Measurements from ENCODE around the gene PCNX2. TPM values are rescaled to one million over a fixed set of nuclear protein-coding genes. Genes with fewer than 3 reads are reported as not detected.

The PCNX2 gene
- total and polyA plus RNA-seq, 2 of the 13 experiments (the other 11 are each of a cell fraction or from before 2014, with no cell fraction given), result 0.11 to 0.42 TPM

- TF ChIP-seq SP2 (CRISPR knock-in tag; IDR thresholded peaks at IDR 0.05) (no peak), ATRX (CRISPR knock-in tag; IDR thresholded peaks at IDR 0.05; ENCODE audit: borderline replicate concordance) (no peak), FOXK1 (CRISPR knock-in tag; IDR thresholded peaks at IDR 0.05; ENCODE audit: borderline replicate concordance, low read depth) (no peak), ZNF367 (CRISPR knock-in tag; IDR thresholded peaks at IDR 0.05; ENCODE audit: borderline replicate concordance) (no peak), E2F2 (CRISPR knock-in tag; IDR thresholded peaks at IDR 0.05; ENCODE audit: borderline replicate concordance) (no peak), ARHGAP35 (CRISPR knock-in tag; IDR thresholded peaks at IDR 0.05; ENCODE audit: borderline replicate concordance) (no peak), ZNF460 (CRISPR knock-in tag; IDR thresholded peaks at IDR 0.05; ENCODE audit: borderline replicate concordance) (no peak), SIN3A (IDR thresholded peaks at IDR 0.05; ENCODE audit: borderline replicate concordance, low read depth, low read length) (no peak)
Observed at GRCh38 chr1:233211595-233211994, 83.9 kb downstream of the PCNX2 start (continued).

GRCh38 chr1:233211106-233211505 lies 84.4 kb downstream of the PCNX2 start:
- Histone ChIP-seq H3K4me1 (ENCODE audit: insufficient read depth, low read length) (no peaks in the 10 kb centered on the region), H4K20me1 (ENCODE audit: insufficient read depth, low read length) (no peaks in the 10 kb centered on the region), H3K79me2 (ENCODE audit: insufficient read depth, low read length) (no peaks in the 10 kb centered on the region), H3K27me3 (ENCODE audit: control insufficient read depth in 1 of 2, insufficient read depth in 2 of 2, low read length in 2 of 2) (no peaks in the 10 kb centered on the region; a peak in 1 of 5 replicates), H3K4me2 (ENCODE audit: low read depth, low read length) (no peak overlapping the region), H3K4me3 (replicated peaks in 1 of 3; ENCODE audit: insufficient read depth in 1 of 3, low read depth in 2 of 3, low read length in 3 of 3) (no peak overlapping the region), H3K9ac (ENCODE audit: insufficient read depth, low read depth, low read length) (no peak overlapping the region), H3K9me3 (ENCODE audit: low read length) (no peaks in the 10 kb centered on the region), H2AFZ (ENCODE audit: low read length) (no peak overlapping the region), H3K27ac (ENCODE audit: extremely low read length, insufficient read depth, low read length) (no peak overlapping the region), H3K36me3 (replicated peaks in 1 of 2; ENCODE audit: control insufficient read depth in 1 of 2, insufficient read depth in 2 of 2, low read length in 2 of 2) (no peaks in the 10 kb centered on the region)
- no peak for FAIRE-seq
- intact Hi-C loops (cut with micrococcal nuclease; ENCODE audit: unreplicated experiment) (no loop called here), in situ Hi-C loops (cut with HindIII; ENCODE audit: extremely low pct_ligation_motif_present, low pct_unique_long_range_greater_than_20kb) (no loop called here)
- ChIA-PET POLR2A (no interaction called here), CTCF (ENCODE audit: low intra/inter-chr PET ratio, low total read pairs) (no interaction called here)
- no peak for TF ChIP-seq IKZF1 (IDR thresholded peaks at IDR 0.05)
- peak in 1 of 2 experiments; percentile 46; a peak in 2 of 4 replicates for TF ChIP-seq MAFK (conservative IDR thresholded peaks at IDR 0.05 in 1 of 2, IDR thresholded peaks at IDR 0.05 in 1 of 2; ENCODE audit: low read length in 2 of 2)
- TF ChIP-seq MAFF (IDR thresholded peaks at IDR 0.05; ENCODE audit: low read depth, low read length), result 0 out of 2 replicates have a peak, but pooled peaks have one; percentile 26
- ATAC-seq, result no peak
- WGBS (ENCODE audit: low lambda C conversion rate), result 13% methylated on average over 1 of the region's 1 CpG
- no TSS peak for BruUV-seq (replicated peaks)
- DNase-seq (ENCODE audit: low spot score), result no peak
